HepG2 (cell line): ENCODE data around the gene INTS15. TPM values are rescaled to one million over a fixed set of nuclear protein-coding genes. Genes with fewer than 3 reads are reported as not detected.

Experiments used
- ARNTL ChIP-seq: sonication (generic); formaldehyde crosslinking; IDR thresholded peaks from 2 replicates; pipeline ENCODE4 v1.4.0; 2020; ENCODE audit warnings: mild to moderate bottlenecking, missing genetic modification reagents
- FOXA3 ChIP-seq: IDR thresholded peaks from 2 replicates; pipeline ENCODE4 v1.6.1; 2016; ENCODE audit warnings: missing genetic modification reagents, missing compliant biosample characterization
- GABPA ChIP-seq, 2 experiments: IDR thresholded peaks; 2 replicates each; pipeline ENCODE4 v1.6.1; 2011 to 2016; ENCODE audit warnings: low read depth in 2 of 2, low read length in 1 of 2, missing biosample characterization in 1 of 2, missing genetic modification characterization in 1 of 2
- HNRNPLL ChIP-seq: fragments of 200-400 bp; formaldehyde crosslinking; IDR thresholded peaks from 2 replicates; pipeline ENCODE4 v1.6.1; 2017; ENCODE audit warnings: mild to moderate bottlenecking, low read depth, low read length; ENCODE audit not compliant: poor library complexity, severe bottlenecking
- HOXA9 ChIP-seq: sonication (generic); formaldehyde crosslinking; IDR thresholded peaks from 2 replicates; pipeline ENCODE4 v1.8.1; 2022; ENCODE audit warnings: missing genetic modification reagents, mild to moderate bottlenecking, moderate library complexity, borderline replicate concordance
- MIER3 ChIP-seq: IDR thresholded peaks from 2 replicates; pipeline ENCODE4 v1.6.1; 2016; ENCODE audit warnings: missing compliant biosample characterization, borderline replicate concordance
- MYC ChIP-seq: sonication (generic); formaldehyde crosslinking; IDR thresholded peaks from 2 replicates; pipeline ENCODE4 v1.9.0; 2021; ENCODE audit warnings: missing genetic modification reagents, borderline replicate concordance
- PTBP1 ChIP-seq: fragments of 200-400 bp; formaldehyde crosslinking; IDR thresholded peaks from 2 replicates; pipeline ENCODE4 v1.6.1; 2018; ENCODE audit warnings: low read length, low read depth; ENCODE audit not compliant: poor library complexity, severe bottlenecking
- RARA ChIP-seq: IDR thresholded peaks from 2 replicates; pipeline ENCODE4 v1.6.1; 2016; ENCODE audit warnings: missing genetic modification reagents, missing compliant biosample characterization
- ZNF350 ChIP-seq: sonication (generic); formaldehyde crosslinking; IDR thresholded peaks from 2 replicates; pipeline ENCODE4 v1.4.0; 2020; ENCODE audit warnings: mild to moderate bottlenecking, low read depth, missing genetic modification reagents, borderline replicate concordance
- ZNF547 ChIP-seq: sonication (generic); formaldehyde crosslinking; IDR thresholded peaks from 2 replicates; pipeline ENCODE4 v1.5.1; 2020; ENCODE audit warnings: mild to moderate bottlenecking, missing genetic modification reagents
- ZNF556 ChIP-seq: sonication (generic); formaldehyde crosslinking; IDR thresholded peaks from 2 replicates; pipeline ENCODE4 v1.4.0; 2020; ENCODE audit warnings: mild to moderate bottlenecking, missing genetic modification reagents, borderline replicate concordance
- polyA plus RNA-seq, 8 experiments: library from polyadenylated mRNA; depleted of rRNA in 3 of 8; stranded (reverse) in 7 of 8; unstranded in 1 of 8; fragments of >200 nt; fragmentation: Illumina TruSeq in 4 of 8; extraction: Trizol in 4 of 8; gene quantifications; 2 replicates each; pipeline versions ENCODE4 v1.2.1 to v1.2.3, GENCODE V29; 2011 to 2016; ENCODE audit warnings: low read depth in 4 of 8, missing spikeins in 1 of 8, mixed read lengths in 1 of 8; ENCODE audit not compliant: insufficient read depth in 1 of 8
- total RNA-seq, 5 experiments: library from RNA; depleted of rRNA; stranded (reverse); fragments of >200 nt; fragmentation: Illumina TruSeq; extraction: Trizol; gene quantifications; 2 replicates each; pipeline ENCODE4 v1.2.3, GENCODE V29; 2016; ENCODE audit warnings: low read depth in 1 of 5
- TF ChIP-seq, protein P1 (sequence below): sonication (generic); formaldehyde crosslinking; IDR thresholded peaks from 2 replicates; pipeline ENCODE4 v1.4.0; 2020; ENCODE audit warnings: mild to moderate bottlenecking, missing genetic modification reagents
- TF ChIP-seq, protein P2 (sequence below): sonication (generic); formaldehyde crosslinking; IDR thresholded peaks from 2 replicates; pipeline ENCODE4 v1.4.0; 2020; ENCODE audit warnings: mild to moderate bottlenecking, missing genetic modification reagents, borderline replicate concordance

The INTS15 gene
- total and polyA plus RNA-seq, 2 of the 13 experiments (the other 11 are each of a cell fraction or from before 2014, with no cell fraction given): 16.3 to 25.7 TPM

DNA sequence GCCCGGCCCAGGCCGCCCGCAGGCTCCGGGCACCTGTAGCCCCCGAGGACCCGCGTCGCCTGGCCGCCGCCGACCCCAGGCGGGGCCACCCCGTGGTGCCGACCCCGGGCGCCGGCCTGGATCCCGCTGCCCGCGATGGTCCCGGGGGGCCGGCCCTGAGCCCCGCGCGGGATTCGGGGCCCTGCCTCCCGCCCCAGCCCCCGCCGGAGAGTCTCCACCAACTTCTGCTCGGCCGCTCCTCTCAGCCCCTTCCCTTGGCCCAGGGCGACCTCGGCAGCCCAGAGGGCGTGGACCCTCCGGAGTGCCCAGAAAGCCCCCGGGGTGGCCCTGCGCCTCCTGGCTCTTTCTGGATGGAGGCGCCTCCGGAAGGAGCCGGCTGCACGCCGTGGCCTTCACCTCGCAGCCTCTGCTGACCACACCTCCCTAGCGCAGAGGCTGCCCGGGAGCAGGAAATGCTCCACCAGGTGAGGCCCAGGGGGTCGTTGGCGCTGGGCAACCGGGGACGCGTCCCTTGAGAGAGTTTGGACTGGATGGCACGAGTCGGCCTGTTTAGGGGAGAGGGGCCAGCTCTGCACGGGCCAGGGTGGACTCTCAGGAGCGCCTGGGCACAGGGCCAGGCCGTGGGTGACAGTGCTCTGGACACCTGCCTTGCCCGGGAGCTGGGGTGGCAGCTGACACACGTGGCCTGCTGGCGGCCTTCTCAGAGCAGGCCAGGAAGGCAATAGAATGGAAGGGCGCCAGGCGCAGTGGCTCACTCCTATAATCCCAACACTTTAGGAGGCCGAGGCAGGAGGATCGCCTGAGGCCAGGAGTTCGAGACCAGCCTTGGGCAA is 26.1 kb downstream of the INTS15 start (continued):
- TF ChIP-seq, protein P1, sequence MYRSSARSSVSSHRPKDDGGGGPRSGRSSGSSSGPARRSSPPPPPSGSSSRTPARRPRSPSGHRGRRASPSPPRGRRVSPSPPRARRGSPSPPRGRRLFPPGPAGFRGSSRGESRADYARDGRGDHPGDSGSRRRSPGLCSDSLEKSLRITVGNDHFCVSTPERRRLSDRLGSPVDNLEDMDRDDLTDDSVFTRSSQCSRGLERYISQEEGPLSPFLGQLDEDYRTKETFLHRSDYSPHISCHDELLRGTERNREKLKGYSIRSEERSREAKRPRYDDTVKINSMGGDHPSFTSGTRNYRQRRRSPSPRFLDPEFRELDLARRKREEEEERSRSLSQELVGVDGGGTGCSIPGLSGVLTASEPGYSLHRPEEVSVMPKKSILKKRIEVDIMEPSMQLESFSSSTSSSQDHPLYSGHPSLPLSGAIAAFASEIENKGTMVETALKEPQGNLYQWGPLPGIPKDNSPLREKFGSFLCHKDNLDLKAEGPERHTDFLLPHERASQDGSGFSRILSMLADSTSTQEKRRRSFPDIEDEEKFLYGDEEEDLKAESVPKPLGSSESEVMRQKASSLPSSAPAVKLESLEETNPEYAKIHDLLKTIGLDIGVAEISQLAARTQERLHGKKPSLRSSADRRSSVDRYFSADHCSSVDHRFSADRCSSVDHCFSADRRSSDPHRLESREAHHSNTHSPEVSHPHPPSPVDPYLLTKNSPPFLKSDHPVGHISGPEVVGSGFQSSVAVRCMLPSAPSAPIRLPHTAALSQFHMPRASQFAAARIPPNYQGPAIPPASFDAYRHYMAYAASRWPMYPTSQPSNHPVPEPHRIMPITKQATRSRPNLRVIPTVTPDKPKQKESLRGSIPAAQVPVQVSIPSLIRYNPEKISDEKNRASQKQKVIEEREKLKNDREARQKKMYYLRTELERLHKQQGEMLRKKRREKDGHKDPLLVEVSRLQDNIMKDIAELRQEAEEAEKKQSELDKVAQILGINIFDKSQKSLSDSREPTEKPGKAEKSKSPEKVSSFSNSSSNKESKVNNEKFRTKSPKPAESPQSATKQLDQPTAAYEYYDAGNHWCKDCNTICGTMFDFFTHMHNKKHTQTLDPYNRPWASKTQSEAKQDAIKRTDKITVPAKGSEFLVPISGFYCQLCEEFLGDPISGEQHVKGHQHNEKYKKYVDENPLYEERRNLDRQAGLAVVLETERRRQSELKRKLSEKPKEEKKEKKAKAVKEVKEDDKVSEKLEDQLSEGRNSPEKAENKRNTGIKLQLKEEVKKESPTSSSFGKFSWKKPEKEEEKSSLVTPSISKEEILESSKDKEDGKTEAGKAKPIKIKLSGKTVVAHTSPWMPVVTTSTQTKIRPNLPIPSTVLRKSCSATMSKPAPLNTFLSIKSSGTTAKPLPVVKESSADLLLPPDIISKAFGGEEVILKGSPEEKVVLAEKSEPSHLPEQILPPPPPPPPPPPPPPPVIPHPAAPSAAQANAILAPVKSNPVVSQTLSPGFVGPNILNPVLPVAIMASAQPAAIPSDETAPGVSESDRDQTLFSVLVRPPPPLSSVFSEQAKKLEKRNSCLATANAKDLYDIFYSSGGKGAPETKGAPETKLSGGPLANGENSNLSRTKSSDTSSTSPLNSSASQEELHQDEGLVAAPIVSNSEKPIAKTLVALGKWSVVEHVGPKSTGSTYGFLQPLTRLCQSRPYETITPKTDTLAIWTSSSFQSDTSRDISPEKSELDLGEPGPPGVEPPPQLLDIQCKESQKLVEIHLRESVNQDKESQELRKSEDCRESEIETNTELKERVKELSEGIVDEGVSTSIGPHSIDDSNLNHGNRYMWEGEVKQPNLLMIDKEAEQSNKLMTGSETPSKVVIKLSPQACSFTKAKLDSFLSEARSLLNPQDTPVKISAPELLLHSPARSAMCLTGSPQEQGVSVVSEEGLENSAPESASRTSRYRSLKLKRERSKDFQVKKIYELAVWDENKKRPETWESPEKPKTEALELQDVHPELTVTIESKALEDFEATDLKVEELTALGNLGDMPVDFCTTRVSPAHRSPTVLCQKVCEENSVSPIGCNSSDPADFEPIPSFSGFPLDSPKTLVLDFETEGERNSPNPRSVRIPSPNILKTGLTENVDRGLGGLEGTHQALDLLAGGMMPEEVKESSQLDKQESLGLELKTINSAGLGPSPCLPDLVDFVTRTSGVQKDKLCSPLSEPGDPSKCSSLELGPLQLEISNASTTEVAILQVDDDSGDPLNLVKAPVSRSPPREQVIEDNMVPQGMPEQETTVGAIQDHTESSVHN (CRISPR knock-in tag): no peak
- no peak for TF ChIP-seq ZNF556
- TF ChIP-seq MYC (CRISPR knock-in tag): peak; percentile 64; the same call in 1 of the 2 replicates
- TF ChIP-seq HNRNPLL: peak; percentile 25
- peak; percentile 39; the same call in 1 of the 2 replicates for TF ChIP-seq ZNF350 (CRISPR knock-in tag)
- TF ChIP-seq FOXA3: 0 out of 2 replicates have a peak, but pooled peaks have one; percentile 18
- peak; percentile 35; the same call in 1 of the 2 replicates for TF ChIP-seq GABPA (IDR thresholded peaks at IDR 0.05; ENCODE audit: low read depth, low read length)
- peak; percentile 68 for TF ChIP-seq GABPA (CRISPR knock-in tag; IDR thresholded peaks at IDR 0.05; ENCODE audit: low read depth)
- no peak for TF ChIP-seq MIER3 (CRISPR knock-in tag)
- TF ChIP-seq PTBP1: peak; percentile 62
- 0 out of 2 replicates have a peak, but pooled peaks have one; percentile 34 for TF ChIP-seq ARNTL
- TF ChIP-seq, protein P2, sequence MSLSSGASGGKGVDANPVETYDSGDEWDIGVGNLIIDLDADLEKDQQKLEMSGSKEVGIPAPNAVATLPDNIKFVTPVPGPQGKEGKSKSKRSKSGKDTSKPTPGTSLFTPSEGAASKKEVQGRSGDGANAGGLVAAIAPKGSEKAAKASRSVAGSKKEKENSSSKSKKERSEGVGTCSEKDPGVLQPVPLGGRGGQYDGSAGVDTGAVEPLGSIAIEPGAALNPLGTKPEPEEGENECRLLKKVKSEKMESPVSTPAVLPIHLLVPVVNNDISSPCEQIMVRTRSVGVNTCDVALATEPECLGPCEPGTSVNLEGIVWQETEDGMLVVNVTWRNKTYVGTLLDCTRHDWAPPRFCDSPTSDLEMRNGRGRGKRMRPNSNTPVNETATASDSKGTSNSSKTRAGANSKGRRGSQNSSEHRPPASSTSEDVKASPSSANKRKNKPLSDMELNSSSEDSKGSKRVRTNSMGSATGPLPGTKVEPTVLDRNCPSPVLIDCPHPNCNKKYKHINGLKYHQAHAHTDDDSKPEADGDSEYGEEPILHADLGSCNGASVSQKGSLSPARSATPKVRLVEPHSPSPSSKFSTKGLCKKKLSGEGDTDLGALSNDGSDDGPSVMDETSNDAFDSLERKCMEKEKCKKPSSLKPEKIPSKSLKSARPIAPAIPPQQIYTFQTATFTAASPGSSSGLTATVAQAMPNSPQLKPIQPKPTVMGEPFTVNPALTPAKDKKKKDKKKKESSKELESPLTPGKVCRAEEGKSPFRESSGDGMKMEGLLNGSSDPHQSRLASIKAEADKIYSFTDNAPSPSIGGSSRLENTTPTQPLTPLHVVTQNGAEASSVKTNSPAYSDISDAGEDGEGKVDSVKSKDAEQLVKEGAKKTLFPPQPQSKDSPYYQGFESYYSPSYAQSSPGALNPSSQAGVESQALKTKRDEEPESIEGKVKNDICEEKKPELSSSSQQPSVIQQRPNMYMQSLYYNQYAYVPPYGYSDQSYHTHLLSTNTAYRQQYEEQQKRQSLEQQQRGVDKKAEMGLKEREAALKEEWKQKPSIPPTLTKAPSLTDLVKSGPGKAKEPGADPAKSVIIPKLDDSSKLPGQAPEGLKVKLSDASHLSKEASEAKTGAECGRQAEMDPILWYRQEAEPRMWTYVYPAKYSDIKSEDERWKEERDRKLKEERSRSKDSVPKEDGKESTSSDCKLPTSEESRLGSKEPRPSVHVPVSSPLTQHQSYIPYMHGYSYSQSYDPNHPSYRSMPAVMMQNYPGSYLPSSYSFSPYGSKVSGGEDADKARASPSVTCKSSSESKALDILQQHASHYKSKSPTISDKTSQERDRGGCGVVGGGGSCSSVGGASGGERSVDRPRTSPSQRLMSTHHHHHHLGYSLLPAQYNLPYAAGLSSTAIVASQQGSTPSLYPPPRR (CRISPR knock-in tag): 0 out of 2 replicates have a peak, but pooled peaks have one; percentile 21
- no peak for TF ChIP-seq HOXA9 (CRISPR knock-in tag)
- peak; percentile 67 for TF ChIP-seq RARA (CRISPR knock-in tag)
- no peak; the same call in 1 of the 2 replicates for TF ChIP-seq ZNF547
